Neural progenitor cell (in vitro differentiated cells): ENCODE results near the gene EHMT1.

Experiments
- EZH2 ChIP-seq: fragments of 200-600 bp; sonication (generic); IDR thresholded peaks from 2 replicates; pipeline ENCODE4 v1.6.1; 2017; ENCODE audit warnings: antibody characterized with exemption, mild to moderate bottlenecking, moderate library complexity
- EZH2phosphoT487 ChIP-seq: fragments of 200-600 bp; sonication (generic); IDR thresholded peaks from 2 replicates; pipeline ENCODE4 v1.6.1; 2017; ENCODE audit warnings: antibody characterized with exemption
- TF ChIP-seq, protein P1 (sequence below): fragments of 200-600 bp; sonication (generic); IDR thresholded peaks from 2 replicates; pipeline ENCODE4 v1.5.1; 2017; ENCODE audit warnings: antibody characterized with exemption, mild to moderate bottlenecking

DNA sequence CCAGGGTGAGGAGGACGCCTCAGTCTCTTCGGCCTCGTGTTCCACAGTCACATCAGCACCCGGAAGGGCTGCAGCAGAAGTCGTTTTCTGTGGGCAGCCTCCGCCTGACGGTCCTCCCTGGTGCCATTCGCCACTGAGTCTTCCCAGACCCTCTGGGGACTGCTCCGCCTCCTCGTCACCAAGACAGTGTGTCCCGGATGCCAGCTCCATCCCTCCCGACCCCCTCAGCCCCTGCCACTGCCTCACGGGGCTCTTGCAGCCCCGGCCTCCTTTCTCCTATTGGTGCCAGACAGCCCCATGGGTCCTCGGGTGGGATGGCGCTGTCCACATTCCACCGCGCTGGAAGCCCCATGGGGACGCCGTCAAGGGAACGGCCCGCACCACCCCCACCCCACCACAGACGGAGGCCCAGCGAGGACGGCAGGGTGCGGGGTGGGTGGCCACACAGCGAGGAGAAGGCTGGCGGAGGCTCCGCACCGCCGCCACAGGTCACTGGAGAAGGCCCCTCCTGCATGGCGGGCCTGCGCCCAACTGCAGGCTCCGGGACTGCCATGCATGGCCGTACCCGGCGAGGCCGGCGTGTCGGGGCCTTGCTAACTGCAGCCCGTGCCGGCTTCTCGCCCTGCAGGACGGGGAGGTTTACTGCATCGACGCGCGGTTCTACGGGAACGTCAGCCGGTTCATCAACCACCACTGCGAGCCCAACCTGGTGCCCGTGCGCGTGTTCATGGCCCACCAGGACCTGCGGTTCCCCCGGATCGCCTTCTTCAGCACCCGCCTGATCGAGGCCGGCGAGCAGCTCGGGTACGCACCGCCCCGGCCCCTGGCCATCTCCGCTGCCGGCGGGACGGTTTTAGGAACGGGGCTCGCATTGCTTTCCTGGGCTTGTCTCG, 215.2 kb downstream of the EHMT1 start:
- TF ChIP-seq EZH2phosphoT487 (no peak), EZH2 (no peak)
- TF ChIP-seq, protein P1, sequence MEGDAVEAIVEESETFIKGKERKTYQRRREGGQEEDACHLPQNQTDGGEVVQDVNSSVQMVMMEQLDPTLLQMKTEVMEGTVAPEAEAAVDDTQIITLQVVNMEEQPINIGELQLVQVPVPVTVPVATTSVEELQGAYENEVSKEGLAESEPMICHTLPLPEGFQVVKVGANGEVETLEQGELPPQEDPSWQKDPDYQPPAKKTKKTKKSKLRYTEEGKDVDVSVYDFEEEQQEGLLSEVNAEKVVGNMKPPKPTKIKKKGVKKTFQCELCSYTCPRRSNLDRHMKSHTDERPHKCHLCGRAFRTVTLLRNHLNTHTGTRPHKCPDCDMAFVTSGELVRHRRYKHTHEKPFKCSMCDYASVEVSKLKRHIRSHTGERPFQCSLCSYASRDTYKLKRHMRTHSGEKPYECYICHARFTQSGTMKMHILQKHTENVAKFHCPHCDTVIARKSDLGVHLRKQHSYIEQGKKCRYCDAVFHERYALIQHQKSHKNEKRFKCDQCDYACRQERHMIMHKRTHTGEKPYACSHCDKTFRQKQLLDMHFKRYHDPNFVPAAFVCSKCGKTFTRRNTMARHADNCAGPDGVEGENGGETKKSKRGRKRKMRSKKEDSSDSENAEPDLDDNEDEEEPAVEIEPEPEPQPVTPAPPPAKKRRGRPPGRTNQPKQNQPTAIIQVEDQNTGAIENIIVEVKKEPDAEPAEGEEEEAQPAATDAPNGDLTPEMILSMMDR = no peak
